SK-N-SH (cell line): ENCODE data around the gene R3HDM4.

Experiments
- CTCF ChIP-seq: fragments of 200-600 bp; sonication (generic); IDR thresholded peaks from 2 replicates; pipeline ENCODE4 v1.6.1; 2017; ENCODE audit warnings: antibody characterized with exemption, mild to moderate bottlenecking, moderate library complexity
- FOXJ3 ChIP-seq: sonication (generic); formaldehyde crosslinking; IDR thresholded peaks from 2 replicates; pipeline ENCODE4 v1.5.1; 2020; ENCODE audit warnings: mild to moderate bottlenecking, missing genetic modification reagents
- FOXM1 ChIP-seq: IDR thresholded peaks from 2 replicates; pipeline ENCODE4 v1.4.0; 2012; ENCODE audit warnings: low read depth, mild to moderate bottlenecking
- RAD21 ChIP-seq: IDR thresholded peaks from 2 replicates; pipeline ENCODE4 v1.6.1; 2012; ENCODE audit warnings: mild to moderate bottlenecking, low read length
- REST ChIP-seq: IDR thresholded peaks from 2 replicates; pipeline ENCODE4 v1.6.1; 2012; ENCODE audit warnings: mild to moderate bottlenecking, low read depth, low read length, moderate library complexity
- RXRA ChIP-seq: IDR thresholded peaks from 2 replicates; pipeline ENCODE4 v1.4.0; 2012; ENCODE audit warnings: low read depth, mild to moderate bottlenecking, borderline replicate concordance
- USF2 ChIP-seq: fragments of 150-350 bp; IDR thresholded peaks from 2 replicates; pipeline ENCODE4 v1.6.1; 2017; ENCODE audit warnings: antibody characterized with exemption, low read length, low read depth, borderline replicate concordance

DNA sequence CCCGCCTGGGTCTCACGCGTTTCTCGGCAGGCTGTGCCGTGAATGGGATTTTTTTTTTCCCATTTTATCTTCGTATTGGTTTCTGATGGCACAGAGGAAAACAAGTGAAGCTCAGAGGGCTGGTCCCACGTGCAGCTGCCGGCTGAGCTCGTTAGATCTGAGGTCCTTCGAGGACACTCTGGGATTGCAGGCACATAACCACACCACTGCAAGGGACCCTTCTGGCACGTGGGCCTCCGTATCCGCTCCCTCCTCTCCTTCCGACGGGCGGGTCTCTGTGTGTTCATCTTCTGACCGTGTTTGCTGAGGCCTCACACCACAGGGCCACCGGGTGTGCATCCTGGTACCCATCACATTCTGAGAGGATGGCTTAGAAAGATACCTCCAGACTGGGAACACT, 36.9 kb downstream of the R3HDM4 start:
- TF ChIP-seq CTCF (no peak), USF2 (no peak), FOXJ3 (no peak), RAD21 (no peak), REST (no peak), RXRA (no peak), FOXM1 (no peak)
